Urinary bladder (tissue), 4 donors: Measurements from ENCODE around the gene KCNK17. TPM values are rescaled to one million over a fixed set of nuclear protein-coding genes. Genes with fewer than 3 reads are reported as not detected.
A peak's percentile ranks its signal among the peaks of the same experiment; 100 is the strongest.

Experiments
- DNase-seq: peaks from one replicate; pipeline ENCODE4 v3.0.0-alpha.2; 2015; ENCODE audit errors: extremely low spot score
- H3K27ac ChIP-seq: one replicate; pipeline ENCODE4 v1.5.1; 2013; ENCODE audit warnings: low read depth, mild to moderate bottlenecking, moderate library complexity
- H3K36me3 ChIP-seq: one replicate; pipeline ENCODE4 v1.6.1; 2013; ENCODE audit warnings: mild to moderate bottlenecking, moderate library complexity; ENCODE audit not compliant: insufficient read depth
- H3K4me1 ChIP-seq: one replicate; pipeline ENCODE4 v1.6.1; 2013; ENCODE audit warnings: mild to moderate bottlenecking, moderate library complexity; ENCODE audit not compliant: insufficient read depth
- H3K4me3 ChIP-seq: one replicate; pipeline ENCODE4 v1.5.1; 2013; ENCODE audit warnings: low read depth, low read length
- WGBS: extraction: QIAGEN DNeasy Blood & Tissue Kit; methylation state at CpG from one replicate; pipeline ENCODE4 v1.1.7; 2013; 5-methylcytosine and 5-hydroxymethylcytosine counted together
- polyA plus RNA-seq: library from polyadenylated mRNA; stranded (reverse); fragments of 200-250 nt; gene quantifications from one replicate; pipeline ENCODE4 v1.2.3, GENCODE V29; 2013
- total RNA-seq: library from RNA; depleted of rRNA; stranded (reverse); fragments of >200 nt; gene quantifications from one replicate; pipeline ENCODE4 v1.2.3, GENCODE V29; 2014
- donor health status: healthy with polysubstance abuse.
- donor health status: healthy.

Gene KCNK17
- total and polyA plus RNA-seq, 2 donors, result 0.52 to 0.95 TPM

- Histone ChIP-seq H3K4me3 (no peak overlapping the region), H3K4me1 (no peaks in the 10 kb centered on the region), H3K36me3 (no peaks in the 10 kb centered on the region), H3K27ac (no peak overlapping the region)
- 76% methylated on average over 9 of the region's 9 CpGs for WGBS
- DNase-seq, result no peak
Observed at GRCh38 chr6:39343396-39343870, 29.2 kb upstream of the KCNK17 start.

- Histone ChIP-seq H3K27ac (peak overlapping the region; percentile 26), H3K4me1 (no peaks in the 10 kb centered on the region), H3K4me3 (no peak overlapping the region), H3K36me3 (no peaks in the 10 kb centered on the region)
- WGBS, result 65% methylated on average over 14 of the region's 14 CpGs
- no peak for DNase-seq
Observed at GRCh38 chr6:39342692-39343395, 28.6 kb upstream of the KCNK17 start.

- Histone ChIP-seq H3K27ac (no peak overlapping the region), H3K4me3 (no peak overlapping the region), H3K4me1 (no peaks in the 10 kb centered on the region), H3K36me3 (no peaks in the 10 kb centered on the region)
- DNase-seq, result no peak
- 86% methylated on average over 5 of the region's 5 CpGs for WGBS
Observed at GRCh38 chr6:39341937-39342336, 27.7 kb upstream of the KCNK17 start.

- H3K27ac ChIP-seq, result no peak overlapping the region
- H3K4me3 ChIP-seq, result no peak overlapping the region
- WGBS, result 85% methylated on average over 3 of the region's 3 CpGs
- H3K36me3 ChIP-seq, result no peaks in the 10 kb centered on the region
- no peaks in the 10 kb centered on the region for H3K4me1 ChIP-seq
- DNase-seq, result no peak
Observed at GRCh38 chr6:39341352-39341751, 27.1 kb upstream of the KCNK17 start.

- no peak overlapping the region for H3K27ac ChIP-seq
Observed at GRCh38 chr6:39339868-39340550, 25.8 kb upstream of the KCNK17 start.

GRCh38 chr6:39339096-39339867 lies 25.1 kb upstream of the KCNK17 start:
- DNase-seq, result no peak
- 68% methylated on average over 9 of the region's 9 CpGs for WGBS
- Histone ChIP-seq H3K27ac (no peak overlapping the region), H3K36me3 (no peaks in the 10 kb centered on the region), H3K4me1 (no peaks in the 10 kb centered on the region), H3K4me3 (no peak overlapping the region)

More at GRCh38 chr6:39339868-39340550, 25.8 kb upstream of the KCNK17 start:
- H3K4me1 ChIP-seq, result no peaks in the 10 kb centered on the region
- H3K4me3 ChIP-seq, result no peak overlapping the region
- WGBS, result 48% methylated on average over 10 of the region's 10 CpGs
- H3K36me3 ChIP-seq, result no peaks in the 10 kb centered on the region
- DNase-seq, result no peak

- Histone ChIP-seq H3K4me1 (no peaks in the 10 kb centered on the region), H3K4me3 (no peak overlapping the region), H3K27ac (no peak overlapping the region), H3K36me3 (no peaks in the 10 kb centered on the region)
- DNase-seq, result no peak
- 80% methylated on average over 5 of the region's 5 CpGs for WGBS
Observed at GRCh38 chr6:39338397-39338796, 24.2 kb upstream of the KCNK17 start.

- Histone ChIP-seq H3K4me1 (no peaks in the 10 kb centered on the region), H3K4me3 (no peak overlapping the region), H3K36me3 (no peaks in the 10 kb centered on the region), H3K27ac (no peak overlapping the region)
- 53% methylated on average over 5 of the region's 5 CpGs for WGBS
- DNase-seq, result no peak
Observed at GRCh38 chr6:39335780-39336545, 21.7 kb upstream of the KCNK17 start.

GRCh38 chr6:39333644-39334438 lies 19.6 kb upstream of the KCNK17 start:
- no peak for DNase-seq
- Histone ChIP-seq H3K27ac (no peak overlapping the region), H3K36me3 (no peaks in the 10 kb centered on the region), H3K4me3 (no peak overlapping the region), H3K4me1 (no peaks in the 10 kb centered on the region)
- WGBS, result 75% methylated on average over 7 of the region's 7 CpGs

GRCh38 chr6:39330476-39330875 lies 16.3 kb upstream of the KCNK17 start:
- Histone ChIP-seq H3K4me1 (no peaks in the 10 kb centered on the region), H3K4me3 (no peak overlapping the region), H3K36me3 (no peaks in the 10 kb centered on the region), H3K27ac (no peak overlapping the region)
- DNase-seq, result no peak
- WGBS, result 56% methylated on average over 3 of the region's 3 CpGs

- WGBS, result 78% methylated on average over 3 of the region's 3 CpGs
- Histone ChIP-seq H3K27ac (no peak overlapping the region), H3K4me3 (no peak overlapping the region), H3K4me1 (no peaks in the 10 kb centered on the region), H3K36me3 (no peaks in the 10 kb centered on the region)
- no peak for DNase-seq
Observed at GRCh38 chr6:39330057-39330456, 15.8 kb upstream of the KCNK17 start.

- Histone ChIP-seq H3K36me3 (no peaks in the 10 kb centered on the region), H3K4me3 (no peak overlapping the region), H3K27ac (no peak overlapping the region), H3K4me1 (no peaks in the 10 kb centered on the region)
- DNase-seq, result no peak
- 85% methylated on average over 12 of the region's 12 CpGs for WGBS
Observed at GRCh38 chr6:39328066-39328465, 13.8 kb upstream of the KCNK17 start.
